HPDE6-E6E7 (cell line): ENCODE data around the gene EPC1.
"Not testable (repeated sequence)": the region's sequence is repeated elsewhere in the genome, so short reads cannot be mapped to it uniquely, and the experiment has no call there.

Experiments
- DNase-seq: peaks from one replicate; pipeline ENCODE4 v3.0.0; 2011; ENCODE audit warnings: missing footprints; ENCODE audit errors: extremely low spot score

EPC1 gene

DNA sequence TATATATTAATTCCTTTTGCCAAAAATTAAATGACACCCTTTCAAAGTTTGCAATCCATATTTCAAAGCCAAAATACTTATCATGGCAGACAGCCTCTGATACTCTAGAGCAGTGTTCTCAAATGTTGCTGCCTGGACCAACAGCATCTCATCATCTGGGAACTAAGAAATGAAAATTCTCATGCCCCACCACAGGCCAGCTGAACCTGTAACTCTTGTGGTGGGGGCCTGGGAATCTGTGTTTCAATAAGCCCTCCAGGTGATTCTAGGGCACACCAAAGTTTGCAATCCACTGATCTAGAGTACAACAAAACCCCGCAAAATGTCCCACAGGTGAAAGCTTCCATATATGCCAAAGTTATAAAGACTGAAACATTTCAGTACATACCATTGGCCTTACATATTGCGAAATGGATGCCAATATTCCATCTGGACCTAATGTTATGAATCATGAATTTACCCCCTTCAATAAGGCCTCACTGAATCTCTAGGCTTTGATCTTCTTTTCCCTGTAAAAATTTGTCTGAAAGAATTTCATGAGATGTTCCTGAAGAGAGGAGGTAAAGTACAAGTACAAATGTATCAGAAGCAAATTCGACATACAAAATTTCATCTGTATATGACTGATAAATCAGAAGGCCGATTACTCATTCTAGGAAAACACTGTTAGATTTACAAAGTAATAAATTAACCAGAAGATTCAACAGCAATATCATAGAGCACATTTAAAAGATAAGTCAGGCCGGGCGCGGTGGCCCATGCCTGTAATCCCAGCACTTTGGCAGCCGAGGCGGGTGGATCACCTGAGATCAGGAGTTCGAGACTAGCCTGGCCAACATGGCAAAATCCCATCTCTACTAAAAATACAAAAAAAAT lies 25.3 kb upstream of the EPC1 start:
- DNase-seq = no peak

- no peak for DNase-seq
Observed at GRCh38 chr10:32371101-32371500, 24.1 kb upstream of the EPC1 start.

DNA sequence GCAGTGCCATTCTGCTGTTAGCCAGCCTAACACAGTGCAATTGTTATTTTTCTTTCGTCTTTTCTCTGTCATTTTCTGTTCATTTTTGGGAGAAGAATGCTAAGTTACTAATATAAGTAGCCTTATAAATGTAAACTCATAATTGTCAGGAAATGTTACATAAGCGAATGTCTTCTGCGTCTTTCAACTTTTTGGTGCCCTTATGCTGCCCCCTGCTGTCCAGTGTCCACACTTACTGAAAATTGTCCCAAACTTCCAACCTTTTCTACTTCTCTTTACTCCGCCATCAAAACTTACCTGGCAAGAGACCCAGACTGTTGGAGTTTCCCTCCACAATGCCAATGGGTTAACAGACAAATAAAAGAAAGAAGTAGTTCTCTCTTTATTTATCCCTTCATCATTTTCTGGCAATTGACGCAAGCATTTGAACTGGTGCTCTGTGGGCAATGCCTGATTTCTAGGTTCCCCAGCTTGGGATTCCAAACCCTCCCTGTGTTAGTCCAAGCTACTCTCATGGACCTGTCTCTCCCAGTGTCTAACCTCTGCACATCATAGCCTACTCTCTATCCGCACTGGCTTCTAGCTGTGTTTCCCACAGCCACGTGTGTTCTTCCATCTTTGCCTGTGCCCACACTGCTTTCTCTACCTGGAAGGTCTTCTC lies 21.0 kb upstream of the EPC1 start:
- DNase-seq = no peak

GRCh38 chr10:32366588-32366987 lies 19.6 kb upstream of the EPC1 start:
- no peak for DNase-seq

DNA sequence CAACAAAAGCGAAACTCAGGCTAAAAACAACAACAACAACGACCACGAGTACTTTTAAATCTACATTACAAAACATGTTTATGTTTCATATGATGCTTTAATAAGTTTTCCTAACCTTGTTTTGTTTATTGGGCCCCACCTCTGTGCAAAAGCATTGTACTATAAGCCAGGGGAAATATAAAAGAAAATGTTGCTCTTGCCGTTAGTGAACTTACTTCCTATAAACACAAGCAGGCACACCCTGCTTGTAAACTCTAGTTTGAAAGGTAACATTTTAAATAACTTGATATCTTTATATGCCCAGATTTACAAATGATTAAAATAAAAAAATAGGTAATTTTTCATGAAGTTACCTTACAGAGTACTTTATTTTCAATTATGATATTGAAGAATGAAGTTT lies 19.2 kb upstream of the EPC1 start:
- no peak for DNase-seq

DNA sequence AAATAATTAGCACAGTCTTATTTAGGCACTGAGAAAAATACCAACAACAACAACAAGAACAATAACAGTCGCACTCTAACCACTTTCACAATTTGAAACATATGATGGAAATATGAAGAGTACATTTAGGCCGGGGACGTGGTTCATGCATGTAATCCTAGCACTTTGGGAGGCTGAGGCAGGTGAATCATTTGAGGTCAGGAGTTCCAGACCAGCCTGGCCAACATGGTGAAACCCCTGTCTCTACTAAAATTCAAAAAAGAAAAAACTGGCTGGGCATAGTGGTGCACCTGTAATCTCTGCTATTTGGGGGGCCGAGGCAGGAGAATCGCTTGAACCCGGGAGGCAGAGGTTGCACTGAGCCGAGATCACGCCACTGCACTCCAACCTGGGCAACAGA lies 18.4 kb upstream of the EPC1 start:
- DNase-seq = not testable (repeated sequence)

GRCh38 chr10:32362571-32362970 lies 15.6 kb upstream of the EPC1 start:
- DNase-seq = no peak

DNA sequence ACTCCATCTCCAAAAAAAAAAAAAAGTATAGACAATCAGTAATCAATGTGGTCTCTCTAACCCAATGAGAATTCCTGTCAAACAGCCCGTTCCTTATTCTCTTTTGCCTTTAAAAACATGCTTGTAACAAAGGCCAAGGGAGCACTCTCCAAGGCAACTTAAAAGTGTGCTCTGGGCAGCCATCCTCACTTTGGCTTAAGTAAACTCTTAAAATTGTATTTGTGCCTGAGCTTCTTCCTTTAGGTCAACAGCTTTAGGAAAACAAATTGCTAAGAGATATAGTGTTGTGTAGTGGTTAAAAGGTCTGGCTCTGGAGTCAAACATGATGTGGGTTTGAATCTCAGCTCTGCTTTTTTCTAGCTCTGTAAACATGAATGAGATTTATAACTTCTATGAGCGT lies 13.9 kb upstream of the EPC1 start:
- DNase-seq = no peak

- DNase-seq = no peak
Observed at GRCh38 chr10:32360241-32360640, 13.3 kb upstream of the EPC1 start.

- DNase-seq = no peak
Observed at GRCh38 chr10:32357056-32357735, 10.2 kb upstream of the EPC1 start.

DNA sequence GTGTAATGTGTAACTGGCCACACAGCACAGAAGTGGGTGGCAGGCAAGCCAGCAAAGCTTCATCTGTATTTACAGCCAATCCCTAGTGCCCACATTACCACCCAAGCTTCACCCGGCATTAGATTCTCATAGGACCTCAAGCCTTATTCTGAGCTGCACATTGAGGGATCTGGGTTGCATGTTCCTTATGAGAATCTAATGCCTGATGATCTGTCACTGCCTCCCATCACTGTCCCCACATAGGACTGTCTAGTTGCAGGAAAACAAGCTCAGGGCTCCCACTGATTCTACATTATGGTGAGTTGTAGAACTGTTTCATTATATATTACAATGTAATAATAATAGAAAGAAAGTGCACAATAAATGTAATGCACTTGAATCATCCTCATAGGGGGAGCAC lies 7.7 kb upstream of the EPC1 start:
- DNase-seq = not testable (repeated sequence)

DNA sequence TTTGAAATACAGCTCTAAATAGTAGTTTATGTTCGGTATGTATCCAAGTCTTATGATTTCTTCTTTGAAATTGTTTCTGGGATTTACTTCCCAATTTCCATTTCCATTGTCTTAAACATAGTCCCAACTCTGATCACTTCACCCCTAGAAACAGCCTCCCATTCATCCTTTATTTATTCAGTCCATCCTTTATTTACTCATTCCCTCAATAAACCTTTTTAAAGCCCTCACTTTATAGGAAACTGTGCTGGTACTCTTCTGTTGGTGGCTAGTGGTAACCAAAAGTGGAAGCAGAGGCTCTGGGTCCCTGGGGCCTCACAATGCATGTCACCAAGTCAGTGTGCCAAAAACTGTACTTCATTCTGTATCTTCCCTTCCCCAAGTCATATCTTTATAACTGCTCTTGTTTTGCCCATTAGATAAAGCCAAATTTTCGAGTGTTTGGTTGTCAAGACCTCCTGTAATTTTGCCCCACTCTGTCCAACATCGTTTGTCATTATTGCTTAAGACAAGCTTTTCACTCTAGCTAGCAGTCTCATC lies 3.9 kb upstream of the EPC1 start:
- no peak for DNase-seq

GRCh38 chr10:32349968-32350738 lies 3.2 kb upstream of the EPC1 start:
- DNase-seq = no peak

GRCh38 chr10:32349199-32349585 lies 2.2 kb upstream of the EPC1 start:
- no peak for DNase-seq

GRCh38 chr10:32348297-32349198 lies 1.6 kb upstream of the EPC1 start:
- no peak for DNase-seq

DNA sequence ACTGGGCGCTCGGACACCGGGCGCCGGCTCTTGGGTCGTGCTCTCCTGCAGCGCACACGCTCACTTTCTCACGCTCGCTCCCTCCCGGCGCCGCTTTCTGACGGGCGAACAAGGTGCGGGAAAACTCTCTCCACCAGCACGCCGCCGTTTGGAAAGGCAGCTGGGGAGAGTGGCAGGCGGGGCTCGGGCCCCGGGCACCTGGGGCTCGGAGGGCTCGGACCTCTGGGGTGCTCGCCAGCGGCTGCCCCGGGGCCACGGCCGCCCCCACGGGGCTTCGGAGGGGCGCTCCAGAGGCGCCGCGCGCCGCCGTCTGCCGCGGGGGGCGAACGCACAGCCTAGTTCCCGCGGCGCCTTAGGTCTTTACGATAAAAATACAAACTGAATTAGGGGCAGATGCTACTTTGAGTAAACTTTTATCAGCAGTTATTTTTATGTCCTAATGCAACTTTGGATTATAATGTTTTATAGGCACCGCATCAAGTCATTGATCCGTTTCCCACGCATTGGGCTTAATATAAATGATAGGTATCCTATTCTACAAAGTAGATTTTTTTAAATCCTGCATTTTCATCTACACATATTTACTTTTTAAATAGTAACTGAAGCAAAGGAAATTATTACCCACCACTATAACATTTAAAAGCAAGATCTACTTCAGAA lies 535 bp upstream of the EPC1 start:
- DNase-seq = no peak

DNA sequence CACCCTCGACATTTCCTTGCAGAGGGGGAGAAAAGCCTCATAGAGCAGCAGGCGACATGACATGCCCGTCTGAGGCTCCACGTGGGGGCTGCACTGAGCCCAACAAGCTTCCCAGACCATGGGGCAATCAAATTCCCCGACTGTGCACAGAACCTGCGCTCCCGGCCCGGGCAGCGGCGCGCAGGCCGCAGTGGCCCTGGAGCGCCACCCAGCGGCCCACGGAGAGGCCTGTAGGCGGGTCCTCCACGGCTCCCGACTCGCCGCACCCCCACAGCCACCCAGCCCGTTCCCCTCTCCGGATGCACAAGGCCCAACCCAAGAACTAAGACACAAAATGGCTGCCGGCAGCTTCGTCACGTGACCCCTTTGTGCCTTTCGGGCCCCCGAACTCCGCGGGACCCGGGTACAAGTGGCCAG lies 816 bp downstream of the EPC1 start:
- peak; percentile 54 for DNase-seq

GRCh38 chr10:32341596-32341995 lies 5.4 kb downstream of the EPC1 start:
- DNase-seq = no peak

DNA sequence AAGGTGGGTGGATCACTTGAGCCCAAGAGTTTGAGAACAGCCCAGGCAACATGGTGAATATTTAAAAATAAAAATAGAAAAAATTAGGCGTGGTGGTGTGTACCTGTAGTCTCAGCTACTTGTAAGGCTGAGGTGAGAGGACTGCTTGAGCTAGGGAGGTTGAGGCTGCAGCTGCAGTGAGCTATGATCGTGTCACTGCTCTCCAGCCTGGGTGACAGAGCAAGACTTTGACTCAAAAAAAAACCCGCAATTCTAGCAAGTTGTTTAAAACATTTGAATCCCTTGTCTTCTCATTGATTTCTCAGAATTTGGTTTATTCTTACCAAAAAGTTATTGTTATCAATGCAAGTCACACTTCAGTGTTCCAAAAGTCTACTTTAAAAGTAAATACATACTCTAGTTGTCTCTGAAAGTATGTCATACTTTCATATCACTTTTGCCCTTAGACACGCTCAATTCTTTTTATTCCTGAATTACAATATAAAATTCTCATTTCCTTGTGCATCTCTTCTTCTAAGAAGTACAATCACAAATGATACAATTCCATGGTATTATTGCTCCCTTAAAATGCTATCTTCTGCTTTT lies 6.3 kb downstream of the EPC1 start:
- no peak for DNase-seq

- DNase-seq = no peak
Observed at GRCh38 chr10:32338262-32338661, 8.7 kb downstream of the EPC1 start.
